ENCODE results near the gene FBXO15.
A peak's percentile ranks its signal among the peaks of the same experiment; 100 is the strongest.

FBXO15 gene, protein sequence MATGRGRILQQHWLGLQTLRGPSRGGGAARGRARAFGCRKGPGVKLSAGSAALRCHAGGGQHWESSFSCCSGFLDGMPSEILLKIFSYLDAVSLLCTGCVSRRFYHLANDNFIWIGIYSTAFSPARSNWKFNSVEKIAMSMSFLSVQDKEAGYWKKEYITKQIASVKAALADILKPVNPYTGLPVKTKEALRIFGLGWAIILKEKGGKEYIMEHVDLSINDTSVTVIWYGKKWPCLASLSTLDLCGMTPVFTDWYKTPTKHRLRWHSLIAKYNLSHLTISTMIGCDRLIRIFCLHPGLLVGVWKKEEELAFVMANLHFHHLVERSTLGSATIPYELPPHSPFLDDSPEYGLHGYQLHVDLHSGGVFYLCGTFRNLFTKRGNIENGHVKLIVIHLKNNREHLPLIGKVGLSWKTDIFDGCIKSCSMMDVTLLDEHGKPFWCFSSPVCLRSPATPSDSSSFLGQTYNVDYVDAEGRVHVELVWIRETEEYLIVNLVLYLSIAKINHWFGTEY

DNA sequence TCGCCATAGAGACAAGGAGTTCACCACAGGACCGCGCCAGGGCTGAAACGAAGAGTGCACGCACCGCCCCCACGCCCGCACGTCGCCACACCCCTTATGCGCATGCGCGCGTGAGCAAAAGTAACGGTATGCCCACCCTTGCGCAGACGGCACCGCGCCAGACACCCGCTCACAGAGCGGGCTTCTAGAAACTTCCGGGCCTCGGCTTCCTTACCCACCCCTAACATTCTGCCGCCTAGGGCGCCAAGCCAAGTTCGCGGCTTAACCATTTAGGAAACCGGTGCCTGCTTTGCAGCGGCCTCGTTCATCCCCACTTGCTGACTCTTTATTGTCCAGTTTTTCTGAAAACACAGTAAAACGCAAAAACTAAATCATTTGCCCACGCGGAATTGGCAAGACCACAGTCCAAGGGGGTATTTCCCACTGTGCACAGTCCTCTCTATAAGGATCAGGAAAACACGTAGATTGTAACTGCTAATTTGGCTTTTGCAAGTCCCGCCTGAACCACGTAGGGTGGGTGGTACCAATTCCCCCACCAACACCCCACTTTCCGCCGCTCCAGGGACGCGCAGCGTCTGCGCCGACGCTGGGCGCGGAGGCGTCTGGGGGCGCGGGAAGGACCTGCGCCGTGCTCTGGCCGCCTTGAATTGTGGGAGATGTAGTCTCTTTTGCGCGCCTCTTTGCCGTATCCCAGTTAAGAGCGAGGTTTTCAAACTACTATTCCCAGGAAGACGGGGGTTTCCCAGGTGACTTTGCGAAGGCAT lies at the start of gene FBXO15, which contains the start of gene TIMM21:
FBXO15 (minus strand) TSS at position 56 of the 764 bp plus-strand sequence; CDS start at position 7, 49 bp downstream.
TIMM21 (plus strand) TSS at position 745 of the 764 bp plus-strand sequence. CDS start 286 bp downstream, outside the sequence.
- peak; percentile 95 for DNase-seq (ENCODE audit: low spot score)

DNA sequence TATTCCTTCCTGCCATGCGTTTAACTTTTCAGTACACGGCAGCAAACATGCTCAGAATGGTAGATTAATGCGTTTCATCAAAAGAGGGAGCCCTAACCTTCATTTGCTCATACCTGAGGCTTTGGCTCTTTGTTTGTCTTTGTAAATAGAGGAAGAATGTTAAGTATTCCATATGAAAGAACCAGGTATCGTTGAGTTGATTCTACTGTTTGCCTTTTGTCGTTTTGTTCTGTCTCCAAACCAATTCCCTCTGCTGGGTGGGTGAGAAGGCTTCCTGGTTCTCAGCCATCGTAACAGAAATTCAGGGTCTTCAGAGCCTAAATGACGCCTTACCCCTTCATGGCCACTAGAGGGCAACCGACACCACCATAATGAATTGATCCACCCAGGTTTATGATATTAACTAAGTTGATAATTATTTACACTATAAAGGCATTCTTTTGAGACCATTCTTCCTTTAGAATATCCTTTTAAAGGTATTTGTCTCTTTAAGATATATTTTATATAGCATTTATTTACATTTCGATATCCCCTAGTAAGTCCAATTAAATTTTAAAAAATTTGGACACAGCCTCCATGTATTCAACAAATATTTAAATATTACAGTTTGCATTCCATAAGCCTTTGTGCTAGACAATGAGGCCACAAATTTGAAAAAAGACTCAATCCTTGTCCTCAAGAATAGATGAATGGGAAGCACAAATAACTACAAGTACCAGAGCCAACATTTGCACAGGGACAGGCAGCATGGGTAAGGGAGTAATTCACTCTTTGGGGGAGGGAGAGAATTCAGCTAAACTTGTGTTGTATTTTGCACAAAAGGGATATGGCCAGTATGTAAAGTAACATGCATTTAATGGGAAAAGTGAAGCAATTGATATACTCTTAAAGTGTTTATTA lies 48.8 kb upstream of the FBXO15 start:
- DNase-seq (ENCODE audit: low spot score) = peak; percentile 68

GRCh38 chr18:74194691-74195090 lies 47.1 kb upstream of the FBXO15 start:
- no peak for DNase-seq (ENCODE audit: low spot score)

DNA sequence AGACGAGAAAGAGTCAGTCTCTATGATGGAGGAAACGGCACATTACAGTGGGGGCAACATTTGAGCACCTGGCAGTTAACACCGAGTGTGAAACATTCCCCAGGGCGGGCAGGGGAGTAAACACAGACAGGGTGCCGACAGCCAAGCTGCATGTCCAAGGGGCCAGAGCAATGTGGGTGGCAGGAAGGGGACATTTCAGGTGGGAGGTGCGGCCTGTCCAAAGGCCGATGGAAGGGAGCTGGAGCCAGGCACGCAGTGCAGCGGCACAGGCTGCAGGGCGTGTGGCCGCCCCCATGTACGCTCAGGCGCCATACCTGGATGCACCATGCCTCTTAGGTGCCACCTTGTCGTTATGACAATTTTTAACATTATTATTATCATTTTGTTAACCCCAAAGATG lies 43.9 kb upstream of the FBXO15 start:
- no peak for DNase-seq (ENCODE audit: low spot score)

- DNase-seq (ENCODE audit: low spot score) = no peak
Measured at GRCh38 chr18:74190086-74190485, 42.5 kb upstream of the FBXO15 start.

DNA sequence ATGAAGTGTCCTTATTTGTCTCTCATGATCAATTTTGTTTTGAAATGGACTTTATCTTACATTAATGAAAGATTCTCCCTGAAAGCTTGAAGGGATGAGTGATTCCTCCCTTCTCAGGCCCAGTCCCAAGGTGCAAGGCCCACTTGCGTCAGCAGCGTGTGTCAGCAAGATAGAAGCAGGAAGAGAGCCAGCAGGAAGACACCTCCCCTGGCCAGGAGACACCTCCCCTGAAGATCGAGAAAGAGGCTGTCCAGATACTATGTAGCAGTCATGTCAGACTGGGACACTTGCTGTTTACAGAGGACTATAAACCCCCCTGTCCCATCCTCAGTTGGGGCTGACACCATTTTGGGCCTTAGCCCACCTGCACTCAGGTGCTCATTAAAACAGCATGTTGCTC lies 39.0 kb upstream of the FBXO15 start:
- no peak for DNase-seq (ENCODE audit: low spot score)

- DNase-seq (ENCODE audit: low spot score) = no peak
Measured at GRCh38 chr18:74185860-74186259, 38.2 kb upstream of the FBXO15 start.

- DNase-seq (ENCODE audit: low spot score) = no peak
Measured at GRCh38 chr18:74184875-74185274, 37.2 kb upstream of the FBXO15 start.

GRCh38 chr18:74183130-74183529 lies 35.5 kb upstream of the FBXO15 start:
- no peak for DNase-seq (ENCODE audit: low spot score)

DNA sequence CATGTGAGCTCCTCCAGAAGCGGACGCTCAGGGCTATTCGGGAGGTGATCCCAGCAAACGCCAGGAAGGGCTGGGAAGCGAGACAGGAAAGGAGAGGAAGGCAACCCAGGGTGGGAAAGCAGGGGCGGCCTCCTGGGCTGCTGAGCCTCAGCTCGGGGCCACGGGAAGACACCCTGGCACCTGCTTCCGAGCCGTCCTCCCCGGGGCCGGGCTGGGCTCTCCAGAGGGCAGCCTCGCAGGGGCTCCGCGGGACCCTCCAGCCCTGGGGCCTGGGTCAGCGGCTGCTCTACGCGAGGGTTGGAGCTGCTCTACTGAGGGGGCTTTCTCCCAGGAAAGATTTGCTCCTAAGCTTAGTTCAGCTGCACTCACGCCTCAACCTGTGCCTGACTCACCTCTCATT lies 34.7 kb upstream of the FBXO15 start:
- DNase-seq (ENCODE audit: low spot score) = no peak

DNA sequence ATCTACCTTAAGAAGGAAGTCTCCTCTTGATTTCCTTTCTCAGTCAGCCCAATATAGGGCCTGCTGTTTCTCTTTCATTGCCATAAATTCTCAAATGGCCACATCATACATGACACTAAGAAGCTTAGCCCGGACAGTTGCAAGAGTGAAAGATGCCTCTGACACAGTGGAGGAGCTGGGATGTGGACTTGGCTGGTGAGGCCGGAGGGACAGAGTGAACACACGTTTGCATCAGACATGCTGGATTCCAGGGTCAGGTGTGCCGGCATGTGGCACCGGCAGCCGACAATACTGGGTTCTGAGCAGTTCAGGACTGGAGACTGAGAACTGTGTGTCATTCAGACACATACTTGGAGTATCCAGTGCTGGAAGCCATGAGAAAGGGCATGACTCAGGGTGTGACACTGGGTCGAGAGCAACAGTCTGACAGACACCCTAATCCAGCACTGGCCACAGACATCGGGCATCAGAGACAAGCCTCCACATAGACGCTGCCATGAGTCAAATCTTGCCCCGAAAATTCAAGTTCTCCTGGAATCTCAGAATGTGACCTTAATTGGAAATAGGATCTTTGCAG lies 32.1 kb upstream of the FBXO15 start:
- DNase-seq (ENCODE audit: low spot score) = no peak

DNA sequence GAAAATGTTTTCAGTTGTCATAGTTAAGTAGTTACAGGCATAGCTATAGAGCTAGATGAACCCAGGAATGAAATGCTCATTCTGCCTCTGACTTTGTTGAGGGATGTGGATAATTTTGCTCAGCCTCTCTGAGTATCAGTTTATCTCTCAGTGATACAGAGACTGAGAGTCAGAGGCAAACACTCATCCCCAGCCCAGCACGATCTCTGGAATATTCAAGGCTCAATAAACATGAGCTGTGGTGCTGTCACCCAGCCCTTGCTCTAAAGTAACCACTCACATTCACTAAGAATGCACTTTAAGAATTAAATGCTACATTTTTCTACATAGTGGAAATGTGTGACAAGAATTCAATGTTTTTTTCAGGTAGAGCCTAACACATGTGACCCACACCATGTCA lies 31.2 kb upstream of the FBXO15 start:
- DNase-seq (ENCODE audit: low spot score) = no peak

DNA sequence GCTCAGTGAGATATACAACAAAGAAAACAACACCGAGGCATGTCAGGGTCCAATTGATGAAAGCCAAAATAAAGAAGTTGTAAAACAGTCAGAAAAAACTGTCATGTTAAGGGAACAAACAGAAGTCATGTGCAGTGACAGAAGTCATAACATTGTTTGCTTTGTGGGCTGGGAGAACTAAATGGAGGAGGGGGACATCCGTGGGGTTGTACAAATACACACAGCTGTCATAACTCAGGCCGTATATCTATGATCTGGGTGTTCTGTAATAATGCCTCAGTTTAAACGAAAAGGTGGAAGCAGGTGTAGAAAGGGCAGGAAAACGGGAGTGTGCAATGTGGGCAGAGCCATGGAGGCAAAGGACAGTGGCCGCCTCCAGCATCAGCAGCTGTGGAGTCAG lies 28.0 kb upstream of the FBXO15 start:
- no peak for DNase-seq (ENCODE audit: low spot score)

GRCh38 chr18:74173434-74173750 lies 25.8 kb upstream of the FBXO15 start:
- no peak for DNase-seq (ENCODE audit: low spot score)

GRCh38 chr18:74172697-74173433 lies 25.2 kb upstream of the FBXO15 start:
- DNase-seq (ENCODE audit: low spot score) = no peak

GRCh38 chr18:74171910-74172606 lies 24.4 kb upstream of the FBXO15 start:
- DNase-seq (ENCODE audit: low spot score) = no peak

- no peak for DNase-seq (ENCODE audit: low spot score)
Measured at GRCh38 chr18:74166386-74166785, 18.8 kb upstream of the FBXO15 start.

- DNase-seq (ENCODE audit: low spot score) = no peak
Measured at GRCh38 chr18:74163019-74163660, 15.5 kb upstream of the FBXO15 start.

GRCh38 chr18:74155276-74155675 lies 7.6 kb upstream of the FBXO15 start:
- no peak for DNase-seq (ENCODE audit: low spot score)

DNA sequence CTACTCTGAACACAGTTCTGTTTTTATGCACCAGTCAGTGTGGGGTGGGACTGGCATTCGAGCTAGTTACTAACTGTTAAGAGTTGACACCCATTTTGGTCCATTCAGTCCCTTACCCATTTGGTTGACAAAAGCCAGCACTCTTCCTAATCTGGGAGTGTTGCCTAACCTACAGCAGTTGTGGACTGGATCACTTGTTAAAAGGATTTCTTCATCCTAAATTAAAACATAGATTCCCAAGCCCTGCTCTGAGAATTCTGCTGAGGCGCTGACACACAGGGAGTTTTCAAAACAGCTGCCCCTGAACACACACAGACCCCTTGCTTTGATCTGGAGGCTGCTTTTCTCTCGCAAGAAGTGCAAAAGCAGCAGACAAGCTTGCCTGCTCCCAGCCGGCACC lies 7.1 kb upstream of the FBXO15 start:
- no peak for DNase-seq (ENCODE audit: low spot score)
